NCI-H1436 treated with DMSO at 0.1 percent for 48 hours (cell line): ENCODE data around the gene CARMIL1.
"Not testable (repeated sequence)": the region's sequence is repeated elsewhere in the genome, so short reads cannot be mapped to it uniquely, and the experiment has no call there.

Source experiments
- DNase-seq: peaks from one replicate; lab custom pipeline; 2025; lab: John Stamatoyannopoulos, UW

CARMIL1 gene

GRCh38 chr6:25411316-25411950 lies 132.3 kb downstream of the CARMIL1 start:
- no peak for DNase-seq

GRCh38 chr6:25413207-25413905 lies 134.2 kb downstream of the CARMIL1 start:
- no peak for DNase-seq

DNA sequence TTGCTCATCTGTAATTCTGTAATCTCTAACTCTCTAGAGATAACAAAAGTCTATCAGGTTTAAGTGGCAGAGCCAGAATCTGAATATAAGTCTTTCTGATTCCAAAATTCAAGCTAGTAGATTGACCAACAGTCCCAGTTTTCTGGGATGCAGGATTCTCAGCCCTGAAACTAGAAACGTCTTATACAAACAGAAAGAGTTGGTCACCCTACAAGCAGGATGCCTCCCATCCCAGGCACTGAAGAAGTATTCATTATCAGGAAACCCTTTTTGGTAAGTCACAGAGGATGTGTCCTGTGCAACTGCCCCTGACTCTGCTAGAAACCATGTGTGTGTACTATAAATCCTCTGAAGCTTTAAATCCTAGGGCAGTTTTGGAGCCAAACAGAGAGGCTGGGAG lies 135.0 kb downstream of the CARMIL1 start:
- DNase-seq, result no peak

- no peak for DNase-seq
Measured at GRCh38 chr6:25414755-25415154, 135.6 kb downstream of the CARMIL1 start.

GRCh38 chr6:25415274-25415673 lies 136.1 kb downstream of the CARMIL1 start:
- DNase-seq, result no peak

- DNase-seq, result no peak
Measured at GRCh38 chr6:25415701-25416100, 136.5 kb downstream of the CARMIL1 start.

DNA sequence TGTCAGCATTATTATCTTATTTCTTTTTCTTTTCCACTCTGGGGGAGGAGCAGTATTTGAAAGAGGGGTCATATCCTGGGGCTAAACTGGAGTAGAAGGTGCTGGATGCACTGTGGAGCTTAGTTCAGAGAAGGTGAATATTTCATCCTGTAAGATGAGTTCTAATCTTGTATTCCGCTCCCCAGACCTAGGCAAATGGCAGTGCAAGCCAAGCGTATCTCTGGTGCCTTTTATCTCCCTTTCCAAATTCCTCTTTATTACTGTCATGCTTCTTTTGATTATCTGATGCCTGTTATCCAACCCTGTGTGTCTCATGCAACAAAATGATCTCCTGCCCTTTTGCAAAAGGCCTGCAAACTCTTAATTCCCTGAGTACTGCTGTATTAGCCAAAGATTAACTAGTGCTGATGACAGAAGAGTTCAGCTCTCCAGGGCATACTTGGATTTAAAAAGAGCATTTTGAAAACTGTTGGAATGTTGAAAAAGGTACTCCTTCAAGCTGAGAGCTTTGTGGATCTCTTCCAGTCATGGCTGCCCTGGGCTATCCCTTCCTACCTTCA lies 138.0 kb downstream of the CARMIL1 start:
- DNase-seq, result no peak

DNA sequence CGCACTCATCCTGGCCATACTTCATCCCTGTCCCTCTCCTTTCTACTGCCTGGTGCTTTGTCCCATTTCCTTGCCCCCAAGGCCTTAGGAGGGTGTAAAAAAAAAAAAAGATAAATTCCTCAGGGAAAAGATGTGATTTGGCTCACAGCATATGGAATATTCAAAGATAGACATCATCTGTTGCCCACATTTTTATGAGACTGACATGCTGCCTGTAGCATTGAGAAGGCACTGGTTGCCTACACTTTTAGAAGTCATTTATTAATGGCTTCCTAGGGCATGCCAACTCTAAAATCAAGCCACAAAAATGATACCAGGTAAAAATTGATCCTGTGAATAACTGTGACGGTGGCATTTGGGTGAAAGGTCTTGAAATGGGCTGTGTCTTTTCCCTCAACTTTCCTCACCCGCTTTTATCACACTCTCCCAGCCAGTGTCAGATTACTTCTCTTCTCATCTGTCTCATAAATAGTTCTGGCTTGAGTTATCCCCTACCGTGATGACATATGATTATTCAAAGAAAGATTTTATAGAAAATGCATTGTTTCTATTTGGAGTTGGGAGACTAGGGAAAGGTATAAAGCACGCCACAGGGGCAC lies 139.4 kb downstream of the CARMIL1 start:
- no peak for DNase-seq

DNA sequence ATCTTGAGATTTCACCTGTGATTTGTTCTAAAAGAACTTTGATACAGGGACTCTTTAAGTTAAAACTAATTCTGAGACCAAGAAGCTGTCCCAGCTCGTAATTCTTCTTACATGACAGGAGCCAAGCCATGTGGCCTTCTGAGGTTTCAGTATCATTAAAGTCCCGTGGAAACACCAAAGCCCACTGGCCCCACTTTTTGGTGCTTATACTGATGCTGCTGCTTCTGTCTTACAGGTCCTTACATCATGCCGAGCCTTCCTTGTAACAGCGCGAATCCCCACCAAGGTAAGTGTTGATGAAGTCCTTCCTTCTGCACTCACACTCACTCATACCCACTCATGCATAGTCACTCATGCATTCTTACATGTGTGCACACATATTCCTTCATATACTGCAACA lies 140.7 kb downstream of the CARMIL1 start:
- DNase-seq, result no peak

DNA sequence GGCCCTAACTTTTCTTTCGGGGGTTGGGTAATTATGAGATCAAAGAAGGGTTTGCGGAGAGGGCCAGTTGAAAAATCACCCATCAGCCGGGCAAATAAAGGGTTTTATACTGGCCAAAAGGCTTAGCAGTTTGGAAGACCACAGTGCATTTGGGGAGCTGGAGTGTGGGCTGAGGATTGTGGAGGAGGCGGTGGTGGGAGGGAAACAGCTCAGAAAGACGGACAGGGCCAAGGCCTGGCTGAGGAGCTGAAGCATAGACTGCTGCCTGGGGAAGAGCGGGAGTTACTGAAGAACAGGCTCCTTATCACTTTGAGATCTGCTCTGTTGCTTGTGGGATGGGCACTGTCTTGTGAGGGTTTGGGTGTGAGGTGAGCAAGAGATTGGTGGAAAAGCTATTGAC lies 144.2 kb downstream of the CARMIL1 start:
- no peak for DNase-seq

- DNase-seq, result no peak
Measured at GRCh38 chr6:25424303-25424702, 145.1 kb downstream of the CARMIL1 start.

- DNase-seq, result no peak
Measured at GRCh38 chr6:25427549-25427948, 148.4 kb downstream of the CARMIL1 start.

GRCh38 chr6:25428758-25429317 lies 149.7 kb downstream of the CARMIL1 start:
- DNase-seq, result no peak

GRCh38 chr6:25431306-25431974 lies 152.3 kb downstream of the CARMIL1 start:
- no peak for DNase-seq

GRCh38 chr6:25431975-25432307 lies 152.8 kb downstream of the CARMIL1 start:
- DNase-seq, result no peak

- DNase-seq, result no peak
Measured at GRCh38 chr6:25434921-25435320, 155.7 kb downstream of the CARMIL1 start.

- DNase-seq, result no peak
Measured at GRCh38 chr6:25435416-25435985, 156.3 kb downstream of the CARMIL1 start.

GRCh38 chr6:25436760-25437159 lies 157.6 kb downstream of the CARMIL1 start:
- no peak for DNase-seq

- DNase-seq, result no peak
Measured at GRCh38 chr6:25439368-25439767, 160.2 kb downstream of the CARMIL1 start.

DNA sequence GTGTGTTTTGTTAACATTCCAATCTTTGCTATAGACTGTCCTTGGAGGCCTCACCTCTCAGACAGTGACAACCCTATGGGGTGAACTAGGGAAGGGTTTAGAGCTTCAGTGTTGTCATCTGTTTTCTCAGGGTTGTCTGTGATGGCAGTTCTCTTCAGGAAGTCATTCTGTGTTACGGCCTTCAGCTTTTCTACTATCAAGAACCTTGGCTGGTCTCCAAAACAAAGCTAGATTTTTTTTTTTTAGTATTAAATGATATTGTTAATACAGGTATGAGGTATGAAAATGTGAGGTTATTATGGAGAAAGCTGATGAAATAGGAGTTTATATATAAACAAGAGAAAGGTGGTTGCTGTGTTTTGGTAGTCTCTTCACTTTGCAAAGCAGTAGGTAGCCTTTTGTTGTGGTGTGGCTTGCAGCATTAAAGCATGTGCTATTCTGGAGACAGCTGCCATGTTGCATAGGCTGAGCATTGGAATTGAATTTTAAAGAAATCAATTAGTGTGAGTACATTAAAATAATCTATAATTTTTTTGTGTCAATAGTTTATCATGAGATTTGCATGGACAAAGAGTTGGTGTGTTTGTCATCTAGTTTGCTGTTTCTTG lies 162.6 kb downstream of the CARMIL1 start:
- no peak for DNase-seq

GRCh38 chr6:25442898-25443297 lies 163.7 kb downstream of the CARMIL1 start:
- DNase-seq, result no peak

DNA sequence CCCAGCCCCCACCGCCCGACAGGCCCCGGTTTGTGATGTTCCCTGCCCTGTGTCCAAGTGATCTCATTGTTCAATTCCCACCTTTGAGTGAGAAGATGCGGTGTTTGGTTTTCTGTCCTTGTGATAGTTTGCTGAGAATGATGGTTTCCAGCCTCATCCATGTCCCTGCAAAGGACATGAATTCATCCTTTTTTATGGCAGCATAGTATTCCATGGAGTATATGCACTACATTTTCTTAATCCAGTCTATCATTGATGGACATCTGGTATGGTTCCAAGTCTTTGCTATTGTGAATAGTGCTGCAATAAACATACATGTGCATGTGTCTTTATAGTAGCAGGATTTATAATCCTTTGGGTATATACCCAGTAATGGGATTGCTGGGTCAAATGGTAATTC lies 165.3 kb downstream of the CARMIL1 start:
- not testable (repeated sequence) for DNase-seq
